ENCODE results near the gene PELO. TPM values are rescaled to one million over a fixed set of nuclear protein-coding genes. Genes with fewer than 3 reads are reported as not detected.
A peak's percentile ranks its signal among the peaks of the same experiment; 100 is the strongest.

Gene PELO
- total and polyA plus RNA-seq, 9 of the 15 experiments (the other 6 are each of a cell fraction or from before 2014, with no cell fraction given) = 5.8 to 14.6 (median 9.6) TPM

- TF ChIP-seq NEUROD1 (IDR thresholded peaks at IDR 0.05; ENCODE audit: borderline replicate concordance, low read depth, low read length, partially characterized antibody) (no peak), NR2F6 (CRISPR knock-in tag; IDR thresholded peaks at IDR 0.05) (no peak), ATF2 (CRISPR knock-in tag; IDR thresholded peaks at IDR 0.05) (no peak), SUPT5H (IDR thresholded peaks at IDR 0.05) (peak; percentile 79), MEIS2 (IDR thresholded peaks at IDR 0.05; ENCODE audit: partially characterized antibody) (peak; percentile 94), EGR1 (conservative IDR thresholded peaks at IDR 0.05) (no peak; the same call in 1 of the 2 replicates), ZNF583 (CRISPR knock-in tag; IDR thresholded peaks at IDR 0.05) (no peak), ZNF431 (CRISPR knock-in tag; IDR thresholded peaks at IDR 0.05) (no peak), SMC3 (conservative IDR thresholded peaks at IDR 0.05; ENCODE audit: insufficient read depth, low read depth, low read length) (no peak), PRDM10 (IDR thresholded peaks at IDR 0.05; ENCODE audit: partially characterized antibody) (no peak), E2F1 (CRISPR knock-in tag; IDR thresholded peaks at IDR 0.05) (no peak), CREB3 (tag; conservative IDR thresholded peaks at IDR 0.05; ENCODE audit: low read depth) (no peak), ZSCAN29 (IDR thresholded peaks at IDR 0.05) (no peak), ZNF780A (CRISPR knock-in tag; IDR thresholded peaks at IDR 0.05) (no peak), RBM17 (IDR thresholded peaks at IDR 0.05; ENCODE audit: borderline replicate concordance, low read depth, low read length) (no peak), KAT7 (CRISPR knock-in tag; IDR thresholded peaks at IDR 0.05; ENCODE audit: borderline replicate concordance) (0 out of 2 replicates have a peak, but pooled peaks have one; percentile 23)
- TF ChIP-seq, protein P1, sequence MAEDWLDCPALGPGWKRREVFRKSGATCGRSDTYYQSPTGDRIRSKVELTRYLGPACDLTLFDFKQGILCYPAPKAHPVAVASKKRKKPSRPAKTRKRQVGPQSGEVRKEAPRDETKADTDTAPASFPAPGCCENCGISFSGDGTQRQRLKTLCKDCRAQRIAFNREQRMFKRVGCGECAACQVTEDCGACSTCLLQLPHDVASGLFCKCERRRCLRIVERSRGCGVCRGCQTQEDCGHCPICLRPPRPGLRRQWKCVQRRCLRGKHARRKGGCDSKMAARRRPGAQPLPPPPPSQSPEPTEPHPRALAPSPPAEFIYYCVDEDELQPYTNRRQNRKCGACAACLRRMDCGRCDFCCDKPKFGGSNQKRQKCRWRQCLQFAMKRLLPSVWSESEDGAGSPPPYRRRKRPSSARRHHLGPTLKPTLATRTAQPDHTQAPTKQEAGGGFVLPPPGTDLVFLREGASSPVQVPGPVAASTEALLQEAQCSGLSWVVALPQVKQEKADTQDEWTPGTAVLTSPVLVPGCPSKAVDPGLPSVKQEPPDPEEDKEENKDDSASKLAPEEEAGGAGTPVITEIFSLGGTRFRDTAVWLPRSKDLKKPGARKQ (CRISPR knock-in tag; IDR thresholded peaks at IDR 0.05) = no peak
- TF ChIP-seq, protein P2, sequence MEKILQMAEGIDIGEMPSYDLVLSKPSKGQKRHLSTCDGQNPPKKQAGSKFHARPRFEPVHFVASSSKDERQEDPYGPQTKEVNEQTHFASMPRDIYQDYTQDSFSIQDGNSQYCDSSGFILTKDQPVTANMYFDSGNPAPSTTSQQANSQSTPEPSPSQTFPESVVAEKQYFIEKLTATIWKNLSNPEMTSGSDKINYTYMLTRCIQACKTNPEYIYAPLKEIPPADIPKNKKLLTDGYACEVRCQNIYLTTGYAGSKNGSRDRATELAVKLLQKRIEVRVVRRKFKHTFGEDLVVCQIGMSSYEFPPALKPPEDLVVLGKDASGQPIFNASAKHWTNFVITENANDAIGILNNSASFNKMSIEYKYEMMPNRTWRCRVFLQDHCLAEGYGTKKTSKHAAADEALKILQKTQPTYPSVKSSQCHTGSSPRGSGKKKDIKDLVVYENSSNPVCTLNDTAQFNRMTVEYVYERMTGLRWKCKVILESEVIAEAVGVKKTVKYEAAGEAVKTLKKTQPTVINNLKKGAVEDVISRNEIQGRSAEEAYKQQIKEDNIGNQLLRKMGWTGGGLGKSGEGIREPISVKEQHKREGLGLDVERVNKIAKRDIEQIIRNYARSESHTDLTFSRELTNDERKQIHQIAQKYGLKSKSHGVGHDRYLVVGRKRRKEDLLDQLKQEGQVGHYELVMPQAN (IDR thresholded peaks at IDR 0.05; ENCODE audit: borderline replicate concordance) = peak; percentile 79; the same call in 1 of the 2 replicates
These were observed 12.3 kb downstream of the PELO start (continued) for GRCh38 chr5:52799983-52800393.
